NCI-H1417 treated with DMSO at 0.1 percent for 48 hours (cell line): Measurements from ENCODE around the gene PPP1R26.

Experiments
- DNase-seq: peaks from one replicate; lab custom pipeline; 2025; lab: John Stamatoyannopoulos, UW

Gene PPP1R26

GRCh38 chr9:135461936-135462335 is 17.6 kb upstream of the PPP1R26 start:
- no peak for DNase-seq

GRCh38 chr9:135463140-135463539 is 16.4 kb upstream of the PPP1R26 start:
- no peak for DNase-seq

GRCh38 chr9:135464181-135464580 is 15.4 kb upstream of the PPP1R26 start:
- no peak for DNase-seq

DNA sequence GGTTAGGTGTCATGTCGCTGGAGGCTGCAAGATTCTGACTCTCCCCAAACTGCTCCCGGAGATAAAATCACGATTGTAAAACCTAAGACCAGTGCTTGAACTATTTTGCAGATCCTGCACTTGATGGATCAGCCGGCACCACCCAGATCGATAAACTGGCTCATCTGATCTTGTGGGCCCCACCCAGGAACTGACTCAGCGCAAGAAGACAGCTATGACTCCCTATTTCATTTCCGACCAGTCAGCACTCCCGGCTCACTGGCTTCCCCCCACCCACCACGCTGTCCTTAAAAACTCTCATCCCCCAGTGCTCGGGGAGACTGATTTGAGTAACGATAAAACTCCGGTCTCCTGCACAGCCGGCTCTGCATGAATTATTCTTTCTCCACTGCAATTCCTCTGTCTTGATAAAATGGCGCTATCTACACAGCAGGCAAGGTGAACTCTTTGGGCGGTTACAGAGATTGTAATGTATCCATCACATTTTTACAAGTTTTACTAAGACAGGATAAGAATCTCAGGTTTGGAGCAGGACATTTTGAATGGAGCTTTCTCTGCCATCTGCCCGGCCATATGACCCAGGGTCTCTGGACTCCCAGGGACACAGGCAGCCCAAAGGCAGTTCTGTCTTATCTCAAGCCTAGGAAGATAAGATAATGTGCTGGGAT is 10.6 kb upstream of the PPP1R26 start:
- DNase-seq: no peak

DNA sequence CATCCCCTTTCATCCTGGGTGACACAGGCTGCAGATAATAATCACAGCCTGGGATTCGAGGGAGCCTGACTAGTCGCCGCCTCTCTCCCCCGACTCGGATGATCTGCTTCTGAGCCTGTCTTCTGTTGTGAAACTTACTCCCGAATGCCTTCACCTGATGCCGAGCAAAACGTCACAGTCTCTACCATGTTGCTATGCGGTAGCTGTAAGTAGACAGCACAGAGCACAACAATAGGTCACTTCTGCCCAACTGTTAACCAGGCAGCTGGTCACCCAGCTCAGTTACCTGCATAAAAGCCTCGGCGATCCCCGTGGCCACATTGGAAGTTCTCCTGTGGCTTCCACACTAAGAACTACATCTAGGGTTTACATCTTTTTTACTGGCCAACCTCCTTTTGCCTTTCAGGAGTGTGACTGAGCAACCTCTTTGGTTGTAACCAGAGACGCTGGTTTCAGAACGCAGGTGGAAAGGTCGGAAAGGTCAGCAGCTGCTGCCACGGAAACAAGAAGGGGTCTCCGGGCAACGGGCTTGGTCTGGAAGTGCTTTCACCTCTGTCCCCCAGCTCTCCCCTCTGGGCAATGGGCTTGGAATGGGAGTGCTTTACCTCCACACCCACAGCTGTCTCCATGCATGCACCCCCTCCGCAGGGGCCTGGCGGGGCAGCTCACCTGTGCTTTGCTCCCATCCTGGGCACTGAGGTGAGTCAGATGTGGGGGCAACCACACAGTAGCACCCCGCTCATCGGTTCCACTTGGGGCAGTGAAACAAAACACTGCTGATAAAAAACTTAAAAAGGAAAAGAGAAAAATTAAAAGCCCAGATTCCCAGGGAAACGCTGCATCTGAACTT is 7.6 kb upstream of the PPP1R26 start:
- no peak for DNase-seq

DNA sequence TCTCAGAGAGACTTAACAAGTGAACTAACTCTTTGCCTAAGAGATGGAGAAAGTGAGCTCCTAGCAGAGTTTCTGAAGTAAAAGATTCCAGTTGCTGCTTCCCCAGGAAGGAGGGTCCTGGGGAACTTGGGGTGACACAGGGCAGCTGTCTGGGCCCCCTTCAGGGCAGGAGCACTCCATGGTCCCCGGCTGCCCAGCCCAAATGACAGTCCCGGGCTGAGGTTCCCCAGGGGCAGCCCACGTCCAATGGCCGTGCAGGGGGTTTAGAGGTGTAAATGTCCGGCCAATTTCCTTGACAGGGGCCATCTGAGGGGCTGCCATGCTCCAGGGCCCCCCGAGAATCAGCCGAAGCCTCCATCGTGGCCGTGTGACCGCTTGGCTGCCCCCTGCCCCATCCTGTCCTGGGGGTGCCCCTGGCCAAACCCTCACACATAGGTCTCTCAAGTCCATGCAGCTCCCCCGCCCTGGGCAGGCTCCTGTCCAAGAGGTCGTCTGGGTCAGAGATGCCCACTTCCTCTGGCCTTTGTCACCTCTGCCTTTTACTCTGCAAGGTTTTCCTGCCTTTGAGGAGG is 5.5 kb upstream of the PPP1R26 start:
- no peak for DNase-seq

DNA sequence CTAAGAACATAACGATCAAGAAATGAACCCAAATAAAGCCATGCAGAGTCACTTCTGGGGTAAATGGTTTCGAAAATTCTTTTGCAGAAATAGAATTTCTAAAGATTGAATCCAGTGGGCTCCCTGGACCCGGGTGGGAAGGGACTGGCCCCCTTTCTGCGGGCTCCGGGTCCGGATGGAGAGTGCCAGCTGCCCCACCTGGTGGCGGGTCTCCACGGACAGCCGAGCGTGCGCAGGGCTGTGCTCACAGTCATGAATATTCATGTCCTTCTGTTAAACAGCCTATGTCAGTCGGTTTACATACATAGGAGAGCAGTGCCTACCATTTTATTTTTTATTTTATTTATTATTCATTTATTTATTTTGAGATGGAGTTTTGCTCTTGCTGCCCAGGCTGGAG is 4.7 kb upstream of the PPP1R26 start:
- DNase-seq: no peak

- DNase-seq: no peak
Observed at GRCh38 chr9:135476561-135477355, 2.8 kb upstream of the PPP1R26 start.

- DNase-seq: no peak
Observed at GRCh38 chr9:135478191-135478590, 1.4 kb upstream of the PPP1R26 start.

DNA sequence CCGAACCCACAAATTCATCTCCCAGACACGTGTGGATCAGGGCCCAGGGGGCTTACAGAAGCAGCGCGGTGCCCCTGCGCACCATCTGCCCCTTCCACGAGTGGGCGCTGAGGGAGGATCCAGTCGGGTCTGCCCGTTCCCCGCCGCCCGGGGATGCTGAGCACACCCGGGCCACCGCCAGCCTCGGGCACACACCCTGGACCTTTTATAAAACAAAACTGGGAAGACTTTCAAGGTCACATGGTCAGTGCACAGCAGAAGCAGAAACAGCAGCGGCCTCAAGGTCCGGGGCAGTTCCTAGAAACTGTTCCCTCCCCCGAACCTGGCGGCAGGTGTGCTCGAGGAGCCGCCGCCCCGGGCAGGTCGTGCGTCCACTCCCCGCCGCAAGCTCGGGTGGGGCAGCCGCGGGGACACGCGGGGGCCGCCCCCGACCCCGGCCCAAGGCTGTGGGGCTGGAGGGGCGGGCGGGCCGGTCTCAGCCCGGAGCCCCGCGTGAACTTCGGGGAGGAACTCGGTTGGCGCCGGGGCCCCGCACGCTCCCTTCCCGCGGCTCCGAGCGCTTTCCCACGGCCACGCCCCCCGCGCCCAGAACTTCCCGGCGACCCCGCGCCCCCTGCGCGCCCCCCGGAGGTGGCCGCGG is 633 bp upstream of the PPP1R26 start:
- DNase-seq: no peak

DNA sequence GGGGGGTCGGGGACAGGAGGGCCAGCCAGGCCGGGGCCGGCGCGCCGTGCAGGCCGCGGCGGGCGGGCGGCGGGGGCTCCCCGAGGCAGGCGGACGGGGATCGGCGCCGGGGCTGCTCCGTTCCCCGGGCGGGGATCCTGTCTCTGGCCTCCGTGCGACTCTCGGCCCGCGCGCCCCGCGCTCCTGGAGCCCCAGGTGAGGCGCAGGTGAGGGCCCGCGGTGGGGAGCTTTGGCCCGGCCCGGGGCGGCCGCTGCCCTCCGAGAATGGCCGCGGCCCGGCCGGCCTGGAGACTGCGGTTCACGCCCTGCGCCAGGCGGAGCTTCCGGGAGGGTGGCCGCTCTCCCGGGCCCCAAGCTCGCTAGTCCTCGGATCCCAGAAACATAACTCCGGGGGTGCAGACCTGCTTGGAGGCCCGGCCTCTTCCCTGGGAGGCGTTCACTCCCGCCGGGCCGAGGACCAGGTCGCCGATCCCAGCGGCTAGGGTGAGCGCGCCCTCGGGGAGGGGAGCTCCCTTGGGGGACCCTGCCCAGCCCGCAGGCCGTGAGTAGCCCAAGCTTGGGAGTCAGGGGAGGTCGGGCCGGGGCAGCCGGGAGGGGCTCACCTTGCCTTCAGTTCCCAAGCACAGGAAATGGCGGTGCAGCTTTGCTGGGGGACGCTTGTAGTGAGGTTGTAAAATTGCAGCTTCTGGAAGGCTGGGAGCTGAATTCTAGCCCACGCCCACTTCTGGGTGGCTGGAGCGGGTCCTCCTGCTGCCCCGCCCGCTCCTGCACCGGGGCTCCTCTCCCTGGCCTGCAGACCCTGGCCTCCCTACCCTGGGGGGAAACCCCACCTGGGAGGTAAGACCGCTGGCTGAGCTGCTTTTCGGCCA is 723 bp downstream of the PPP1R26 start:
- no peak for DNase-seq

DNA sequence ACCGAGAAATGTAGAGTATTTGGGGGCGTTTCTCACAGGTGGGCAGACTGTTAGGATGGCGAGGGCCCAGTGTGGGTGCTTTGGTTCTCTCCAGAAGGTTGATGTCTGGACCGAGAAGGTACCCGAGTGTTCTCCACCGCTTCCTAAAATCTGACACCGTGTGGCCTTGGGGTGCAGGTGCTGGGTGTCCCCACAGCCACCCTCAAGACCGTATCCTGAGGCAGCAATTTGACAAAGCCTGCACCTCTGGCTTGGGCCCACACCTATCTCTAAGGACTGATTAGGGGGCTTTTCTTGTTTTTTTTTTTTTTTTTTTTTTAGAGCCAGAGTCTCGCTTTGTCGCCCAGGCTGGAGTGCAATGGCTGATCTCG is 1.3 kb downstream of the PPP1R26 start:
- DNase-seq: no peak

GRCh38 chr9:135482015-135482754 is 2.6 kb downstream of the PPP1R26 start:
- no peak for DNase-seq

DNA sequence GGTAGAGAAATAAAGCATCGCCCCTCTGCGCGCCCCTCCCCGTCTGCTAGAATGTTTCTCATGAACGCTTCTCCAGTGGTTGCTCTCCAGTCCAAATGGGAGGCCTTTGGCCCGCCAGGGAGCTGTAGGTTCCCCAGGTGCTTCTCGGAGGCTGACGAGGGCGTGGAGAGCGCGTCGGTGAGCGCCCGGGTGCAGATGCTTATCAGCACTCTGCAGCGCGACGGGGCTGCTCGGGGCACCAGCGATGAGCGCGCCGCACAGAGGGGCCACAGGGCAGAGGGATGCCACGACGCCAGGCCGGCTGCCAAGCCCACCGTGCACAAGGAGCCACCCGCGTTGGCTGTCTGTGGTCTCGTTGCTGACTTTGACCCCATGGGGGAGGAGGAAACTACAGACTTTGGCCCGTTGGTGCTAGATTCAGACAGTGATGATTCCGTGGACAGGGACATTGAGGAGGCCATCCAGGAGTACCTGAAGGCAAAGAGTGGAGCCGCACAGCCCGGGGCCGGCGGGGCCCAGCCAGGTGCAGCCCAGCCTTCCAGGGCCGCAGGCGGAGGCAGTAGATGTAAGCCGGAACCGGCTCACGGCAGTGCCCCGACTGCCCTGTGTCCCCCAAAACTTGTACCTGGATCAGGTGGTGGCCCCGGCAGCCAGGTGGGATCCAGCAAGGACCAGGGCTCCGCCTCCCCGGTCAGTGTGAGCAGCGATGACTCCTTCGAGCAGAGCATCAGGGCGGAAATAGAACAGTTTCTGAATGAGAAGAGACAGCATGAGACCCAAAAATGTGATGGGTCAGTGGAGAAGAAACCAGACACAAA is 5.1 kb downstream of the PPP1R26 start:
- DNase-seq: no peak

- DNase-seq: no peak
Observed at GRCh38 chr9:135485385-135485784, 5.8 kb downstream of the PPP1R26 start.

DNA sequence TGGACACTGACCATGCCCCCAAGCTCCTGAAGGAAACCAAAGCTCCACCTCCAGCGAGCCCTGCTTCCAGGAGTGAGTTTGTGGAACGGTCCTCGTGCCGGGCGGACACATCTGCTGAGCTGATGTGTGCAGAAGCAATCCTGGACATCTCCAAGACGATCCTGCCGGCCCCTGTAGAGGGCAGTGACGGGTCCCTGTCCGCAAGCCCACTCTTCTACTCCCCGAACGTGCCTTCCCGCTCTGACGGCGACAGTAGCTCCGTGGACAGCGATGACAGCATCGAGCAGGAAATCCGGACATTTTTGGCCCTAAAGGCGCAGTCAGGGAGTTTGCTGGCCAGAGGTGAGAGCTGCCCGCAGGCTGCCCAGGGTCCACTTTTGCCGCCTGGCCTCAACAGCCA is 6.2 kb downstream of the PPP1R26 start:
- DNase-seq: no peak

DNA sequence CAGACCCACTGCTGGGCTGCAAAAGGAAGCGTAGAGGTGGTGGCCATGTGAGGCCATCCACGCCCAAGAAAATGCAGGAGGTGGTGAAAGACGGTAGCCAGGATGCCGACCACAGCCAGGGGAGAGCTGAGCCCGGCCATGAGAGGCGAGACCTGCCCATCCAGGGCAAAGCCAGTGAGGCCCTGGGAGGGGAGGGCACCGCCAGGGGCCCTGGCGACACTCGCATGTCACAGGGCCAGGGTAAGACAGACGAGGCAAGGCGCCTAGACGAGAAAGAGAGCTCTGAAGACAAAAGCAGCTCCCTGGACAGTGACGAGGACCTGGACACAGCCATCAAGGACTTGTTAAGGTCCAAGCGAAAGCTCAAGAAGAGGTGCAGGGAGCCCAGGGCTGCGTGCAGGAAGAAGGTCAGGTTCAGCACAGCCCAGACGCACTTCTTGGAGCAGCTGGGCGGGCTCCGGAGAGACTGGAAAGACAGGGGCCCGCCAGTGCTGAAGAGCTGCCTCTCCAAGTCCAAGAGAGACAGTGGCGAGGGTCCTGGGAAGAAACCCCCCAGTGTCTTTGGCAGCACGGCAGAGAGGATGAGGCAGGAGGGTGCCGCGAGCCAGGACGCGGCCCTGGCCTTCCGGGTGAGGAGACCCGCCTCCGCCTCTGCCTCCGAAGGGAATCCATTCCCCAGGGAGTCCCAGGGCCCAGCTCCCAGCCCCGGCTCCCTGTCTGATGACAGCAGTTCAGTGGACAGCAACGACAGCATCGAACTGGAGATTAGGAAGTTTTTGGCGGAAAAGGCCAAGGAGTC is 6.9 kb downstream of the PPP1R26 start:
- DNase-seq: no peak

- no peak for DNase-seq
Observed at GRCh38 chr9:135487281-135488012, 7.9 kb downstream of the PPP1R26 start.
